K562 (cell line): Measurements from ENCODE around the gene FRMPD2.

Source experiments
- CTCF ChIP-seq, 3 experiments: IDR thresholded peaks in 2 of 3; conservative IDR thresholded peaks in 1 of 3; 2 replicates each; pipeline ENCODE4 v1.5.1; 2011 to 2012; ENCODE audit warnings: low read length in 3 of 3, mild to moderate bottlenecking in 3 of 3, control low read depth in 2 of 3, improper control_type of control experiment in 1 of 3, inconsistent platforms in 1 of 3, low read depth in 1 of 3, mixed read lengths in 1 of 3, moderate library complexity in 1 of 3; ENCODE audit not compliant: insufficient read depth in 2 of 3
- JUND ChIP-seq, 2 experiments: IDR thresholded peaks; 2 replicates in 1 of 2; 3 replicates in 1 of 2; pipeline ENCODE4 v1.6.1; 2011; ENCODE audit warnings: borderline replicate concordance in 2 of 2, low read depth in 2 of 2, low read length in 2 of 2, improper control_type of control experiment in 1 of 2, missing biosample characterization in 1 of 2, missing genetic modification characterization in 1 of 2, missing genetic modification reagents in 1 of 2
- POLR2A ChIP-seq: fragments of 450-650 bp; conservative IDR thresholded peaks from 2 replicates; pipeline ENCODE4 v1.6.1; 2016

DNA sequence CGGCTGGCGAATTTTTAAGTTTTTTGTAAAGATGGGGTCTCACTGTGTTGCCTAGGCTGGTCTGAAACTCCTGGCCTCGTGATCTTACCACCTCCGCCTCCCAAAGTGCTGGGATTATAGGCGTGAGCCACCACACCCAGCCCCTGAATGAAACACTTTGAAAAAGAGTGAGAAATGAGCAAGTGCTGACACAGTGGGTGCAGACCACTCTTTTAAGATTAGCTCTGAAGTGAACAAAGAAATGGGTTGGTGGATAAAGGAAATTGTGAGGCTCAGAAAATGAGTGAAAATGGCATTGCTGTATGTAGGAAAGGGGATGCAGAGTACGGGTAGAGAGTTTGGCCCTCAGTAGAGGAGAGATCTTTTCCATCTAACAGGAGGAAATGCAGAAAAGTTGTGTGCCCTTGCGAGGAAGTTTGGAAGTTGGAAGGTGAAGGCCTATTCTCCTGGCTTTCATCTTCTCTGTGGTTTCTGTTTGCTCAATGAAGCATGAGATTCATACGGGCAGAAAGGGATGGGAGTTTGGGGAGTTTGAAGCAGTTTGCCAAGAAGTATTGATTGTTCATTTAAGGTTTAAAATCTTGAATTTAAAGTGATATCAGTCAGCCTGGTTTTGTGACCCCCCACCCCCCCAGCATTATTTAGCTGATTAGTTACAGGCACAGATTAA, 43.0 kb upstream of the FRMPD2 start:
- no peak for TF ChIP-seq JUND (IDR thresholded peaks at IDR 0.05; ENCODE audit: borderline replicate concordance, low read depth, low read length)
- TF ChIP-seq JUND (tag; IDR thresholded peaks at IDR 0.05; ENCODE audit: borderline replicate concordance, low read depth, low read length) = no peak
- no peak for TF ChIP-seq POLR2A
- no peak for TF ChIP-seq CTCF (IDR thresholded peaks at IDR 0.05 in 2 of 3, conservative IDR thresholded peaks at IDR 0.05 in 1 of 3; ENCODE audit: insufficient read depth in 2 of 3, low read depth in 1 of 3, low read length in 3 of 3)
